GM21619 (cell line): ENCODE measurements around the gene HOXB2.

Experiments
- ATAC-seq: cut with Tn5 transposase; IDR thresholded peaks from one replicate; pipeline ENCODE4 v1.9.1; 2021; ENCODE audit not compliant: unreplicated experiment

HOXB2 gene

GRCh38 chr17:48553826-48554225, 8.9 kb upstream of the HOXB2 start:
- ATAC-seq: no peak

DNA sequence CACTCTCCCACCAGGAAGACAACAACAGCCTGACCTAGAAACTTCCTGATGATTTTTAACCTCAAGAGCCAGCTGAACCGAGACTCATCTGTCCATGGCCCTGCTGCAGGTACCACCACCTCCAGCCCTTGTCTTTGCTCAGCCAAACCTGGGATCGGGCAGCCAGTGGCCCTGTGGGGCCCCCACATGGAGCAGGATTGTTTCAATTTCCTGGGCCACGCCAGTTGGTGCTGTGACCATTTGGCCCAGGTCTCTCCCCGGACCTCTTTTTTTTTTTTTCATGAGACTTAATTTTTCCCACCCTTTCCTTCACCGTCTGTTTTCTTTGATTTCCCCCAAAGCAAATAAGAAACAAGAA, 8.3 kb upstream of the HOXB2 start:
- no peak for ATAC-seq

- no peak for ATAC-seq
These were observed 7.7 kb upstream of the HOXB2 start for GRCh38 chr17:48552466-48553189.

DNA sequence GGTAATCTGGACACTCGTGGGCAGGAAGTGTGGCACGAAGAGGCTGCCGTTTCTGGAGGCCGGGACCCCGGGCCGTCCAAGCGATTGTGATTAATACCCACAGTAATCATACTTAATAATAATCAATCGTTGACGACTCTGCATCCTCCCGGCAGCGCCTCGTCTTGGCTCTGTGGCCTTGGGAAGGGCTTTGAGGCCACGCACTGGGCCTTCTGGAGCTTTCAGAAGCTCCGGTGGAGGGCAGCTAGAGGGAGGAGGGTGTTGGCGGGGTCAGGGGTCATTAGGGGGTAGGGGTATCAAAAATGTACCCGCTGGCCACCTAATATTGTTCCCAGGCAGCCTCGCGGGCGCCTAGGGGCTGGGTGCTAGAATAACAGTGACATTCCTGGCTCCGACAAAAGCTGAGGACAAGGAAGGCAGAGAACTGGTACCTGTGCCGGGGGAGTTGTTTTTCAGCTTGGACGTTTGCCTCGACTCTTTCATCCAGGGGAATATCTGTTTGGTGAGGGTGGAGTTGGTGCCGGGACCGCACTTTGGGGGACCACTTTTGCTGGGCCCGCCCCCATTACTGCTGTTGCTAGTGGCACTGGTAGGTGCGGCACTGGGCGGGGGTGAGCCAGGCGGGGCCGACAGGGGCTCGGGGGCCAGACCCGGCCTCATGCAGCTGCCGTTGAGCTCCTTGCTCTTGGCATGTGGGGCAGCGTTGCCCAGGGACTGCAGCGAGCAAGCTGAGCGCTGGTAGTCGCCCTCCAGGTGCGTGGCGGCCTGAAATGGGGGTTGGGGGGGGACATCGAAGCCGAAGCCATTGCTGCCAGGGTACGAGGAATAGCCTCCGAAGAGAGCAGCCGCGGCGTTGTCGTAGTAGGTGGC, 6.9 kb upstream of the HOXB2 start:
- no peak for ATAC-seq

DNA sequence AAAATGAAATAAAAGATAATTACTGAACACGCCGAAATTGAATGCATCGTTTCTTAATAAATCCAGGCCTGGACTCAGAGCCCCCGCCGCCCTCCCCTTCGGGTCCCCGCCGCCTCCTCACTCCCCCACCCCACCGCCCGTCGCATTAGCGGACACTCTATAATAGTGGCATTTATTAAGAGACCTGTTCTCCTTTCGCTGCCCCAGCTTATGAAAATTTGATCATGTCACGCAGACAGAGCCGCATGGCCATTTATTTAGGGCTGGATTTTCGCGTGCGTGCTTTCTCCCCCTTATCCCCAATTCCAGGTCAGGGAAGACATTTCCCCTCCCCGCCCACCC, 6.3 kb upstream of the HOXB2 start:
- ATAC-seq: no peak

DNA sequence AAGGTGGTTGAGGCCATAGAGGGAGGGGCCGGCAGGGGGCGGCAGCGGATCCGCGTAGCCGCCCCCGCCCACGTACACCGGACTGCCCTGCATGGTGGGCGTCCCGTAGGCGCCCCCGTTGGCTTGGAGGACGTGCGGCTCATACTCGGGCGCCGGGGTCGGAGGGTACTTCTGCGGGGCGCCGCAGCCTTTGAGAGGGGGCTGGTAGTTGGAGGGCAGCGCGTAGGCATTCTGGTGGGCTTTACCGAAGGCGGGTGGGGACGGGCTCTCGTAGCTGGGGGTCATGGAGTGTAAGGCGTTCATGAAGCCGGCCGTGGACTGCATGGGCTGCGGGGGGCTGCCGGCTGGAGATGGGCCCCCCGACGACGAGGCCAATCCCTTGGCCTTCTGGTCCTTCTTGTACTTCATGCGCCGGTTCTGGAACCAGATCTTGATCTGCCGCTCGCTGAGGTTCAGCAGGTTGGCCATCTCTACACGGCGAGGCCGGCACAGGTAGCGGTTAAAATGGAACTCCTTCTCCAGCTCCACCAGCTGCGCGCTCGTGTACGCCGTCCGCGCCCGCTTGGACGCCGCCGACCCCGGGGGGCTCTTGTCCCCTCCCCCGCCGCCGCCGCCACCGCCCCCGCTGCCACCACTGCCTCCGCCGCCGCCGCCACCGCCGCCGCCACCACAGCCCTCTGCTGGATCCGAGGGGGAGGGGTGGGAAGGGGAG, 5.7 kb upstream of the HOXB2 start:
- ATAC-seq: no peak

- no peak for ATAC-seq
These were observed 5.1 kb upstream of the HOXB2 start for GRCh38 chr17:48549914-48550501.

DNA sequence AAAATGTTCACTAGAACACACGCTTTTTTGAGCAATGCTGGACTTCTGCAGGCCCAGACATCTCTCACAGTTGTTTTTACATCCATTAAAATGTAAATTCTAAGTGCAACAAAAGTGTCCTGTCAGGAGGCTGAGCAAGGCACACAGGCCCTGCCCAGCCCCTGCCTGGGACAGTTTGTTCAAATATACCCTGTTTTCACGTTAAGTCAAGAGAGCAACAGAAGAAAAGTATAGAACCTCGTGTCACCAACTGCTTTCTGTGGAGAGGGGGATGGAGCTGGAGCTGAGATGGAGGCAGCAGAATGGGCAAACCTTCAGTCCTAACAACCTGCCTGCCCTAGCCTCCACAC, 4.3 kb upstream of the HOXB2 start:
- ATAC-seq: no peak

DNA sequence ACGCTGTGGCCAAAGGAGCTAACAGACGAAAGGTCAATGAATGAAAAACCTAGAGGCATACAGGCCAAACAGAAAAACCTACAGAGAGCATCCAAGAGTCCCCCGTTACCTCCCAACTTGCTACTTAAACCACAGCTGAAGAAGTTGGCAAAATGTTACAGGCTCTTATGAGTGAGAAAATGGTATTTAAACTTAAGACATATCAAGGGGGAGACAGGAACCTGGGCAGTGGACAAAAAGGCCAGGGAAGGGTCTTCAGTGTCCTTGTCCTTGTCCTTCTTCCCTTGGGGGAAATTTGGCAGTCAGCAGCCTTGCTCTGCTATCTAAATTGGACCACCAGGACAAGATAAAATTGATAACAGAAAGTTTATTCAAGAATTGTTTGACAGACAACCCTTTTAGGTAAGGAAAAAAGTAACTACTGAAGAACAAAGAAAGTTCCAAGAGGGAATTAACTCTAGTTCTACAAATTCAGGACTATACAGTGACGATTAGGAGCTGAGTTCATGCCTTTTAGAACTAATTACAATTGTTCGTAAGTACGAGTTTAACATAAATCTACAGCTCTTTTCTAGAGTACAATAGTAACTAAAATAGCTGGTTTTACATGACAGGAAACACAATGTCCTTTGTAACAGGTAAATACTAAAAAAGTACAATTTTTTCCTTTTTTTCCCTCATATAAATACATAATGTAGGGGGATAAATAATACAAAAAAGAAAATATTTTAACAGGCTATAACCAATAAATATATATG, 3.8 kb upstream of the HOXB2 start:
- ATAC-seq: no peak

GRCh38 chr17:48547808-48548522, 3.1 kb upstream of the HOXB2 start:
- ATAC-seq: no peak

DNA sequence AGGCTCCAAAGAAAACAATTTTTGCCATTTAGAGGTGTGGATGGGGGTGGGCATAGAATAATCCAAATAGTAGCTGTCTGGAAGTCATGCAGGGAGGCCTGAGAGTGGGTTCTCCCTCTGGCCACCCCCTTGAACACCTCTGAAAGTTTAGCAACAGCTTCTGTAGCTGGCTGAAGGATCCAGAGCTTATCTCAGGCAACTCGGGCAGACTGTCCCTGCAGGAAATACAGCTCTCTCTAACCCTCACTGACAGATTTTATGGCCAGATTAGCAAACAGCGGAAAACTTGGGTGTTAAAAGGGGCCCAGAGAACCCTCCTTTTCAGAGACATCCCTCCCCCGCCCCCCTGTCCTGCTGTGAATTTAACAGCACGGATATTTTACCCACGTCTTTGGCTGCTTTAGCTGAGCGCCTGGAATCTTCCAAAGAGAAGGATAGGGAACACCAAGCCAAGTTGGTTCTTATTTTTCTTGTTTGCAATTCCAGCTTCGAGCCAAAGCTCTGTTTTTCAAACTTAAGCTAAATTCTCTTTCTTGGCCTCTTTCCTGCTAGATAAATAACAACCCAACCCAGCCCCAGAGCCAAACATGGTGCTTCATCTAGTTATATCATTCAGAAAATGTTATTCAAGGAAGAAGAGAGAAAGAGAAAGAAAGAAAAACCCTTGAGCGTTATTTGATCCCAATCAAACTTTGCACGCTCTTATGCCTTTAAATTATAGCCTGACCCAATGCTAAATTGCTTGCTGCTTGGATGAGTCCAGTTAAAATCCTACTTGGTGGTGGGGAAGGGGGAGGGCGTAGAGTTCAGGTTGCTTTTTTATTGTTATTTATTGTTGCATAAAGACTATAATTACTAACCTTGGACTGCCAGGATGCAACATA, 2.3 kb upstream of the HOXB2 start:
- ATAC-seq: no peak

- ATAC-seq: no peak
These were observed 1.4 kb upstream of the HOXB2 start for GRCh38 chr17:48546137-48546923.

GRCh38 chr17:48545539-48545938, 630 bp upstream of the HOXB2 start:
- ATAC-seq: no peak

GRCh38 chr17:48544349-48545021, 424 bp downstream of the HOXB2 start:
- no peak for ATAC-seq

GRCh38 chr17:48543854-48544348, 1.0 kb downstream of the HOXB2 start:
- ATAC-seq: no peak

DNA sequence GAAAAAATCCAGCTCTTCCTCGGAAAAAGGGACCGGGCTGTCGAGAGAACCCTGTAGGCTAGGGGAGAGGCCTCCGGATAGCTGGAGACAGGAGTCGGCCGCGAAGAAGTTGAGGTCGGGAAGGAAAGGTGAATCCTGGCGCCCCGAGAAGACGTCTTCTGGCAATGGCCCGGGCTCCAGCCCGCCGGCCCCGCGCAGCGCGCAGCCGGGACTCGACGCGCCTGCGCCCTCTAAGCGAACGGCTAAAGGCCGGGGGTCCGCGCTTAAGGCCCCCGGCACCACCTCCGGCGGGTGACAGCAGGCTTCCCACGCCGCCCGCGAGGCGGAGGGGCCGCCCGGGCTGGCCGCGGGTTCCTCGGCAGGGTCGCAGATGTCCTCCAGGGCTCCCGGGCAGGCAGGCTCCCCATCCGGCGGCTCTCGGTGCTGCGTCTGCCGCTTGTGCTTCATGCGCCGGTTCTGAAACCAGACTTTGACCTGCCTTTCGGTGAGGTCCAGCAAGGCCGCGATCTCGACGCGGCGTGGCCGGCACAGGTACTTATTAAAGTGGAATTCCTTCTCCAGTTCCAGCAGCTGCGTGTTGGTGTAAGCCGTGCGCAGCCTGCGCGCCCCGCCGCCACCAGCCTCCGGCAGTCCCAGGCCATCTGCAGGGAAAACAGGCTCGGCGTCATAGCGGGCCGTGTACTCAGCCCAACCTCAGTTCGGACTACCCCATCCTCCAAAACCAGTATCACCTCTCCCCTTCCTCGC, 1.6 kb downstream of the HOXB2 start:
- peak; percentile 46 for ATAC-seq

DNA sequence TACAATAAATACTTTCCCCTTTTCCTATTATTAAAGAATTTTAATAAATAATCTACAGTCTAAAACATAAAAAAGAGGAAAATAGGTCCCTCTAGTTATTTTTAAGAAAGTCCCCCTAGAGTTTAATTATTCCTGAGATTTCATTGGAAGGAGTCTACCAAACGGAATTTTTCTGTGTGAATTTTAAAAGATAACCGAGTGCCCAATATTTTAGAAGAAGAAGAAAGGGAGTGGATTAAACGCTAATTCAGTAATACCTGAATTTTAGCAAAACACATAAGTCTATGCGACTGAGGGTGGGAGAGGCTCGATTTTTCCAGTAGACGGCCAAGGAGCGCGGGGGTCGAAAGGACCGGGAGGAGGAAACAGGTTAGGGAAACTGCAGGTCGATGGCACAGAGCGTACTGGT, 2.2 kb downstream of the HOXB2 start:
- ATAC-seq: no peak
